B cell (primary cell): ENCODE measurements around the gene TMED10.

Source experiments
- EZH2 ChIP-seq: IDR thresholded peaks from 2 replicates; pipeline ENCODE4 v1.6.1; 2012; ENCODE audit warnings: borderline replicate concordance, low read depth, mild to moderate bottlenecking, moderate library complexity, low read length; ENCODE audit not compliant: insufficient read depth, poor library complexity, severe bottlenecking
- TF ChIP-seq, protein P1 (sequence below): fragments of 200-600 bp; IDR thresholded peaks from one replicate; pipeline ENCODE4 v1.8.0; 2022; ENCODE audit warnings: antibody characterized with exemption, mild to moderate bottlenecking

DNA sequence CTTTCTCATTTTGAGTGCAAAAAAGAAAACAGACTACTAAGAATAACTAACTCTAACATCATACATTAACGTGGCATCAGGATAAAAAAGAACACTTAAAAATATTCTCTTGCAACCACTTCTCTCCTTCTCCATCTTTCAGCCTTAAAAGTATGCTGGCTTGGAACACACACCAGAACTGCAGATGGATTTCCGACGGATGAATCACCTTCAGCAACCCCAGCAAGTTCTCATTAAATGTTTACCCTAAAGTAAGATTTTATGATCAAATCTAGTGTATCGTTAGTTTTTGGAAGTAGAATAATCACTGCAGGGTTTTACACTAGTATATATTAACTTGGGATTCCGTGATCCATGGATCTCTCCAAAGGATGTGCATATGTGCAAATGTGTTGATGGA, 50.8 kb downstream of the TMED10 start:
- TF ChIP-seq, protein P1, sequence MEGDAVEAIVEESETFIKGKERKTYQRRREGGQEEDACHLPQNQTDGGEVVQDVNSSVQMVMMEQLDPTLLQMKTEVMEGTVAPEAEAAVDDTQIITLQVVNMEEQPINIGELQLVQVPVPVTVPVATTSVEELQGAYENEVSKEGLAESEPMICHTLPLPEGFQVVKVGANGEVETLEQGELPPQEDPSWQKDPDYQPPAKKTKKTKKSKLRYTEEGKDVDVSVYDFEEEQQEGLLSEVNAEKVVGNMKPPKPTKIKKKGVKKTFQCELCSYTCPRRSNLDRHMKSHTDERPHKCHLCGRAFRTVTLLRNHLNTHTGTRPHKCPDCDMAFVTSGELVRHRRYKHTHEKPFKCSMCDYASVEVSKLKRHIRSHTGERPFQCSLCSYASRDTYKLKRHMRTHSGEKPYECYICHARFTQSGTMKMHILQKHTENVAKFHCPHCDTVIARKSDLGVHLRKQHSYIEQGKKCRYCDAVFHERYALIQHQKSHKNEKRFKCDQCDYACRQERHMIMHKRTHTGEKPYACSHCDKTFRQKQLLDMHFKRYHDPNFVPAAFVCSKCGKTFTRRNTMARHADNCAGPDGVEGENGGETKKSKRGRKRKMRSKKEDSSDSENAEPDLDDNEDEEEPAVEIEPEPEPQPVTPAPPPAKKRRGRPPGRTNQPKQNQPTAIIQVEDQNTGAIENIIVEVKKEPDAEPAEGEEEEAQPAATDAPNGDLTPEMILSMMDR, result no peak
- no peak for TF ChIP-seq EZH2
